Stimulated activated naive CD8-positive, alpha-beta T cell treated with anti-CD3 and anti-CD28 coated beads, Interleukin-15, Interleukin-2, amounts not matched to agents 100 ng/mL and 50 ng/mL, for 24 hours (primary cell): ENCODE data around the gene BTBD10.
A peak's percentile ranks its signal among the peaks of the same experiment; 100 is the strongest.

Experiments
- H3K27ac Mint-ChIP-seq: one replicate; pipeline ENCODE4 v1.8.0; 2021; ENCODE audit warnings: mild to moderate bottlenecking, mixed read lengths
- H3K27me3 Mint-ChIP-seq: one replicate; pipeline ENCODE4 v1.8.0; 2021; ENCODE audit warnings: mixed read lengths
- H3K36me3 Mint-ChIP-seq: one replicate; pipeline ENCODE4 v1.8.0; 2021; ENCODE audit warnings: low read depth, mixed read lengths
- H3K4me1 Mint-ChIP-seq: one replicate; pipeline ENCODE4 v1.8.0; 2021; ENCODE audit warnings: low read depth, mixed read lengths
- H3K4me3 Mint-ChIP-seq: one replicate; pipeline ENCODE4 v1.8.0; 2021; ENCODE audit warnings: mild to moderate bottlenecking, mixed read lengths
- H3K9me3 Mint-ChIP-seq: one replicate; pipeline ENCODE4 v1.8.0; 2021; ENCODE audit warnings: mixed read lengths

Gene BTBD10

DNA sequence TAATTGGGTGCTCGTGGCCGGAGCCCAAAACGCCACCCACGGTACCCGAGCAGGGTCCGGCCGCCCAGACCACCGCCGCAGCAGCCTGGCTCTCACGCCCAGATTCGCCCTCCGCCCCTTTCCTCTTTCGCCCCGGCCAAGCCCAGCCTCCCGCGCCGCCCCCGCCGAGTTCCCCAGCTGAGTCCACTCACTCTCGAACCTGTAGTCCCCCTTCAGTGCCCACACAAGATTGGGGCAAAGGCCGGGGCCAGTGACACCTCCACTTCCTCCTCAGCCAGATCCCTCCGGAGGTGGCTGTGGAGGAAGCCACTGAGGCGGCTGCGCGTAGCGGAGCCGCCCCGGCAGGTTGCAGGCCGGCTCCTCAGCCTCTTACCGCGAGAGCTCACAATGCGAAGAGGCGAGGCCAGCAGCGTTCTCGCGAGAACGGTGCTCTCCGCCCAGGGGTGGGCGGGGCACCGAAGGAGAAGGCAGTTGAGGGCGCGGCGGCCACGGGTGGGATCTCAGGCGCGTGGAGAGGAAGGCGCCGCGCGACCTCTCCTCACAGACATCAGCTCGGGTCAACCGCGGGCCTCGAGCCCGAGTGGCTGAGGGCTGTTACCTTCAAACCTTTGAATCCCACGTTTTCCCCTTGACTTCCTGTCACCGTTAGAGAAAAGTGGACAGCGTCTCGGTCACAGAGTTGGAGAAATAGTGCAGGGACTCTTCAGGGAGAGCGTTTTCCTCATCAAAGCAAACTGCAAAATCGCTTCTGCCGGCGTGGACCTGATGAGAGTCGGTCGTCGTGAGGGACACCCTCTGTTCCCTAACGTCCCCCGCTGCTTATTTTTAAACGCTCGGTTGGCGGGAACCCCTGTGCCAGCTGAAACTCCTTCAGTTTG is at the start of gene BTBD10:
TSS of gene BTBD10 (minus strand) at position 322 of the 878 bp plus-strand sequence. CDS start 18,098 bp downstream, outside the sequence.
- Mint-ChIP-seq H3K36me3 (peaks cover 8% of the 10 kb centered on the region), H3K4me3 (peak within 1 kb of the TSS; percentile 99), H3K27me3 (no peaks in the 10 kb centered on the region), H3K4me1 (peaks cover 43% of the 10 kb centered on the region), H3K9me3 (no peaks in the 10 kb centered on the region), H3K27ac (peak within 1 kb of the TSS; percentile 99)

DNA sequence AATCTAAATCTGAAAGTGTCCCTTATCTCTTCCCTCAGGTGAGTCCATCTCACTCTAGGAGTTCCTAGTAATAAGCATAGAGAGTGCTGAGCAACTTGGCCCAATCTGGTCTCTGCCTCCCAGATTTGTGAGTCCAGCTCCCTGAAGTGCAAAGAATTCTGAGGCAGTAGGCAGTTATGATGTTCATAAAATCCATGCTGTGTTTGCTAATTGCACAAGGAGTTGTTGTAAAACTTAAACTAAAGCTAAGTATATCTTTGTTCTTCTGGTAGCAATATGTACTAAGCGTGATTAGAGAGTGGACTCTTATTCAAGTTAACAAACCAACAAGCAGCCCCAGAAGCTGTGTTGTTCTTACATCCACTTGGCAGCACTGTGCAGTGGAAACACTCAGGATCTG is 40.4 kb upstream of the BTBD10 start:
- H3K9me3 Mint-ChIP-seq, result no peaks in the 10 kb centered on the region
- no peaks in the 10 kb centered on the region for H3K4me1 Mint-ChIP-seq
- H3K27ac Mint-ChIP-seq, result no peak overlapping the region
- H3K27me3 Mint-ChIP-seq, result peaks cover 23% of the 10 kb centered on the region
- H3K4me3 Mint-ChIP-seq, result no peak overlapping the region
- no peaks in the 10 kb centered on the region for H3K36me3 Mint-ChIP-seq

DNA sequence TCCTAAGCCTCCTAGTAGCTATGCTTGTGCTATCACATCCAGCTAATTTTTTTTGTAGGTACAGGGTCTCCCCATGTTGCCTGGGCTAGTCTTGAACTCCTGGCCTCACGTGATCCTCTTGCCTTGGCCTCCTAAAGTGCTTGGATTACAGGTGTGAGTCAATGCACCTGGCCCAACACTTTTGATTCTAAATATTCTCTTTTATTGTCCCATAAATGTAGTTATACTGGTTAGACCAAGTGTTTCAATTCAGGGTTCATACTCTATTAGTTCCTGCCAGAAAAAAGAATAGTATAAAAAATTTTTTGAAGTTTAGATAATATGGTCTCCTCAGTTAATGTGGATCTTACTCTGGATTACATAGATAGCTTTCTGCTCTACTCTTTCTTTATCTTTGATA is 39.5 kb upstream of the BTBD10 start:
- Mint-ChIP-seq H3K27ac (no peak overlapping the region), H3K27me3 (peaks cover 27% of the 10 kb centered on the region), H3K4me3 (no peak overlapping the region), H3K9me3 (no peaks in the 10 kb centered on the region), H3K36me3 (no peaks in the 10 kb centered on the region), H3K4me1 (no peaks in the 10 kb centered on the region)

DNA sequence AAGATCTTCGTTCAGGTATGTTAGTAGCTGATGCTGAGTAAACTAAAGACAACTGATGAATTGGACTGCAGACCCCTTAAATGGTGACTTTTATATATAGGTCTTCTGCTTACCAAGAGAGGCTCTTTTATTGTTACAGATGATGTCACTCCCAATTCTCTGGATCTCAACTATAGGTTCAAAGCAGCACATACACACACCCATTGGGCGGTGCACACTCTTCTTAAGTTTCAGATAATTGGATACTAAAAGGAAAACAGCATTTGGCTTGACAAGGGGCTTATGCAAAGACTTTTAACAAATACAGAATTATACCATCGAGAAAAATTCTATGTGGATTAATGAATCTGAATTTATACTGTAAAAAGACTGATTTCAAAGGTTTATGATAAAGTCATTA is 32.9 kb upstream of the BTBD10 start, which contains the start of gene PTH:
TSS of gene PTH (minus strand) at position 69 of the 400 bp plus-strand sequence. CDS start 3,142 bp downstream, outside the sequence.
- no peaks in the 10 kb centered on the region for H3K9me3 Mint-ChIP-seq
- H3K4me1 Mint-ChIP-seq, result no peaks in the 10 kb centered on the region
- no peaks in the 10 kb centered on the region for H3K36me3 Mint-ChIP-seq
- no peak within 1 kb of the TSS for H3K27ac Mint-ChIP-seq
- no peak within 1 kb of the TSS for H3K4me3 Mint-ChIP-seq
- peaks cover 32% of the 10 kb centered on the region for H3K27me3 Mint-ChIP-seq

DNA sequence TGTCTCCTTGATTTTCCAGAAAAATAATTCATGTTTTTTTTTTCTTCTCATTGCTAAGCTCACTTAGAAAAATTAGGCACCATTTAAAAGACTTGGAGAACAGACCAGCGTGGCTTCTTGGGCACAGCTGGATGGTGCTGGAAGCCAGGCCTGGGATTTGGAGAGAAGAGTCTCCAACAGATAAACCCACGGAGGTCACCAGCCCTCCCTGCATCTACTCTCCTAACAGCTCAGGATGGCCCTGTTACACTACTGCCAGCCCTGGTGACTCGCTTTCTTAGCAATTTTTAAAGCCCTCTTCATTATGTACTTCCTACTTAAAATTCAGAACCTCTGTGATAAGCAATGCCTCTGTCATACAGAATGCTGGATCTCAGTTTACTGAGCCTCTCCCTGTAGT is 31.0 kb upstream of the BTBD10 start:
- Mint-ChIP-seq H3K4me1 (no peaks in the 10 kb centered on the region), H3K27me3 (peaks cover 27% of the 10 kb centered on the region), H3K27ac (no peak overlapping the region), H3K4me3 (no peak overlapping the region), H3K36me3 (no peaks in the 10 kb centered on the region), H3K9me3 (no peaks in the 10 kb centered on the region)

DNA sequence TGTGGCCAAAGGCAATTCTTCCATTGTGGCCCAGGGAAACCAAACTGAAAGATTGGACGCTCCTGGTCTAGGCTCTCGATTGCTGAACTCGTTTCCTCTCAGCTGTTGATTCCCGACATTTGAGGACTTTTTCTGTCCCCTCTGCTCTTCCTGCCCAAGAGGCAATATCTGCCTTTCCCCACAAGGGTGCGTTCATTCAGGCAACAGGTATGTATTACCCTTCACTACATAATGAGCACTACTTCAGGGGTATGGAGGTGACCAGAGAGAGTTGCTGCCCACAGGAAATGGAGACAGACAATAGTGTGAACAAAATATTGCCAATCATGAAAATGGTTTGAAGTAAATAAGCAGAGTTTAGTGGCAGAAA is 24.6 kb upstream of the BTBD10 start:
- Mint-ChIP-seq H3K4me1 (peaks cover 5% of the 10 kb centered on the region), H3K27me3 (peaks cover 3% of the 10 kb centered on the region), H3K36me3 (no peaks in the 10 kb centered on the region), H3K27ac (no peak overlapping the region), H3K9me3 (no peaks in the 10 kb centered on the region), H3K4me3 (peak overlapping the region; percentile 40)

DNA sequence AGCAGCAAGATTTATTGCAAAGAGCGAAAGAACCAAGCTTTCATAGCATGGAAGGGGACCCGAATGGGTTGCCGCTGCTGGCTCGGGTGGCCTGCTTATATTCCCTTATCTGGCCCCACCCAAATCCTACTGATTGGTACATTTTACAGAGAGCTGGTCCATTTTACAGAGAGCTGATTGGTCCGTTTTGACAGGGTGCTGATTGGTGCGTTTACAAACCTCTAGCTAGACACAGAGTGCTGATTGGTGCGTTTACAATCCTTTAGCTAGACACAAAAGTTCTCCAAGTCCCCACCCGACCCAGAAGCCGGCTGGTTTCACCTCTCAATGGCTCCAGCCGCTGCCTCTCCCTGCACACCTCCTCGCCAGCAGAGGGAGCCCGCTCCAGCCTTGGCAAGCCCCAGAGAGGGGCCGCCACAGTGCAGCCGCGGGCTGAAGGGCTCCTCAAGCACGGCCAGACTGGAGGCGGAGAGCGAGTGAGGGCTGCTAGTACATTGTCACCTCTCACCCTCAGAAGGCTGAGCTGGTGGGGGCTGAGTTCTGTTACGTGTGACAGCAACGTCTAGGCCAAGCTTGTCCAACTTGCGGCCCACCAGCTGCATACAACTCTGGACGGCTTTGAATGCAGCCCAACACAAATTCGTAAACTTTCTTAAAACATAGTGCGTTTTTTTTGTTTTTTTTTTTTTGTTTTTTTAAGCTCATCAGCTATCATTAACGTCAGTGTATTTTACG is 24.1 kb upstream of the BTBD10 start:
- Mint-ChIP-seq H3K9me3 (no peaks in the 10 kb centered on the region), H3K4me1 (peaks cover 5% of the 10 kb centered on the region), H3K4me3 (peak overlapping the region; percentile 40), H3K27ac (no peak overlapping the region), H3K27me3 (peaks cover 3% of the 10 kb centered on the region), H3K36me3 (no peaks in the 10 kb centered on the region)

DNA sequence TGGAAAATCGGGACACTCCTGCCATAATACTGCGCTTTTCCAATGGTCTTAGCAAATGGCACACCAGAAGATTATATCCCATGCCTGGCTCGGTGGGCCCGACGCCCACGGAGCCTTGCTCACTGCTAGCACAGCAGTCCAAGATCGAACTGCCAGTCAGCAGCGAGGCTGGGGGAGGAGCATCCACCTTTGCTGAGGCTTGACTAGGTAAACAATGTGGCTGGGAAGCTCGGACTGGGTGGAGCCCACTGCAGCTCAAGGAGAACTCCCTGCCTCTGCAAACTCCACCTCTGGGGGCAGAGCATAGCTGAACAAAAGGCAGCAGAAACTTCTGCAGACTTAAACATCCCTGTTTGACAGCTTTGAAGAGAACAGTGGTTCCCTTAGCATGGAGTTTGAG is 17.2 kb upstream of the BTBD10 start:
- H3K9me3 Mint-ChIP-seq, result no peaks in the 10 kb centered on the region
- no peak overlapping the region for H3K4me3 Mint-ChIP-seq
- no peaks in the 10 kb centered on the region for H3K36me3 Mint-ChIP-seq
- no peaks in the 10 kb centered on the region for H3K4me1 Mint-ChIP-seq
- H3K27ac Mint-ChIP-seq, result no peak overlapping the region
- peaks cover 31% of the 10 kb centered on the region for H3K27me3 Mint-ChIP-seq

DNA sequence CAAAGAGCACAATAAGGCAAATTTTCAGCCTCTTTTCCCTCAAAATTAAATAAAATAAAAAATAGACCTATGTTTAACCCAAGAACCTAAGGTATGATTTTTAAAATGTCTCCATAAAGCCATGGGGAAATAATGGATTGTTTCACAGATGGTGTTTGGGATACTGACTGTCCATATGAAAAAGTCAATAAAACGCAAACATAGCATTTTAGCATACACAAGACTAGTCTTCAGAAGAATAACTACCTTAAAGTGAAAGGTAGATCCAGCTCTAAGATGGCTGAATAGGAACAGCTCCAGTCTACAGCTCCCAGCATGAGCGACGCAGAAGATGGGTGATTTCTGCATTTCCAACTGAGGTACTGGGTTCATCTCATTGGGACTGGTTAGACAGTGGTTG is 16.7 kb upstream of the BTBD10 start:
- Mint-ChIP-seq H3K36me3 (no peaks in the 10 kb centered on the region), H3K4me1 (no peaks in the 10 kb centered on the region), H3K4me3 (no peak overlapping the region), H3K27me3 (peaks cover 34% of the 10 kb centered on the region), H3K27ac (no peak overlapping the region), H3K9me3 (no peaks in the 10 kb centered on the region)

DNA sequence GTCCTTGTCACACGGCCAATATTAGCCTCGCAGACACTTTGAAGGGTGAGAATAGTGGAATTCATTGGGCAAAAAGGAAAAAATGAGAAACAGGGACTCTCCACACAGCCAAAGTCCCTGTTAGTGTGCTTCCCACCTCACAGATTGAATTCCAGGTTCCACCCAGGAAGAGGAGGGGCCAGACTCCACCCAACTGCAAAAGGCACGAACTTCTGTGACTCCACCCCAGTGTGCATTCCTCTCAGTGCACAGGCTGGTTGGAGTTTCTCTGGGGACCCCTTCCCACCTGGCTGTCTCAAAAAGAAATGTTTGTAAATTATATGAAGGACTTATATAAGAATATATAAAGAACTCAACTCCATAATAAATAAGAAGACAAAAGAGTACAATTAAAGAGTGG is 12.1 kb upstream of the BTBD10 start:
- H3K27me3 Mint-ChIP-seq, result peaks cover 31% of the 10 kb centered on the region

DNA sequence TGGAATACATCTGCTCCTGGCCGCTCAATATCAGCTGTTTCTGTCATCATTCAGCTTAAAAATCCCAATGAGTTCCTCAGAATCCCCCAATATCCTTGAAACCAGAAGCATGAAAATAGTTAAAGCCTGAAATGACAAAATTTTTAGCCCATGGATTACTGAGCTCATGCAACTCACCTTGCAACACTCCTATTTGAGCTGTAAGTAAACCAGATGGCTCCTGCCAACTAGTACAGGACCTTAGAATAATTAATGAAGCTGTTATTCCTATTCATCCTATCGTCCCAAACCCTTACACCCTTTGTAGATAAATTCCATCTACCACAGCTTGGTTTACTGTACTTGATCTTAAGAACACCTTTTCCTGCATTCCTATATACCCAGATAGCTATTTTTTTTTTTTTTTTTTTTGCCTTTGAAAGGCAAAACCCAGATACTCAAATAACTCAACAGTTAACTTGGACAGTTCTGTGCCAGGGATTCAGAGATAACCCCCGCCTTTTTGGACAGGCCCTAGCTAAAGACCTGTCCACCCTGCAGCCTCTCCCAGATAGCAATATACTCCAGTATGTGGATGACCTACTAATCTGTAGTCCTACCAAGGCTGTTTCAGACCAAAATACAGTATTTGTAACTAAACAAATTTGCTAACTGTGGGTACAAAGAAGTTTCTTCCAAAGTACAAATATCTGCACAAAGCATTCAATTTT is 10.1 kb upstream of the BTBD10 start:
- H3K4me3 Mint-ChIP-seq, result no peak overlapping the region
- no peaks in the 10 kb centered on the region for H3K4me1 Mint-ChIP-seq
- no peaks in the 10 kb centered on the region for H3K9me3 Mint-ChIP-seq
- H3K27ac Mint-ChIP-seq, result no peak overlapping the region
- H3K36me3 Mint-ChIP-seq, result no peaks in the 10 kb centered on the region
- peaks cover 28% of the 10 kb centered on the region for H3K27me3 Mint-ChIP-seq

More for the DNA sequence above, 12.1 kb upstream of the BTBD10 start:
- Mint-ChIP-seq H3K4me1 (no peaks in the 10 kb centered on the region), H3K36me3 (no peaks in the 10 kb centered on the region), H3K9me3 (no peaks in the 10 kb centered on the region), H3K4me3 (no peak overlapping the region), H3K27ac (no peak overlapping the region)

DNA sequence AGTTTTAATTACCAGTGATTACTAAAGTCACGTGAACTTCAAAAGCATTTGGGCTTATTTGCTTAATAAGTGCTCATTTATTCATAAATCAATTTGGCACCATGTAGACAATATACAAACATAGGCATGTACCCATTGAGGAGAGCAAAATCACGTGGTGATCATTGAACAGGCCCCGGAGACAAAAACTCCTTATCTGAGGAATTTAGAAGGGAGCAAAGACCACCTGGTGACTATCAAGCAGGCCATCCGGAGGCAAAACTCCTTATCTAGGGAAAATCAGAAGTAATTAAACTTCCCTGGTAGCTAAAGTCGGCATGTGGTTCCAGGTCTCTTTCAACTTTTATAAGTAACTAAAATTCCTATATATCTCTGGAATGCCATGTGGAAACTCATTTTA is 5.7 kb upstream of the BTBD10 start:
- H3K4me3 Mint-ChIP-seq, result no peak overlapping the region
- peaks cover 6% of the 10 kb centered on the region for H3K4me1 Mint-ChIP-seq
- H3K36me3 Mint-ChIP-seq, result no peaks in the 10 kb centered on the region
- peaks cover 12% of the 10 kb centered on the region for H3K27me3 Mint-ChIP-seq
- no peak overlapping the region for H3K27ac Mint-ChIP-seq
- no peaks in the 10 kb centered on the region for H3K9me3 Mint-ChIP-seq

DNA sequence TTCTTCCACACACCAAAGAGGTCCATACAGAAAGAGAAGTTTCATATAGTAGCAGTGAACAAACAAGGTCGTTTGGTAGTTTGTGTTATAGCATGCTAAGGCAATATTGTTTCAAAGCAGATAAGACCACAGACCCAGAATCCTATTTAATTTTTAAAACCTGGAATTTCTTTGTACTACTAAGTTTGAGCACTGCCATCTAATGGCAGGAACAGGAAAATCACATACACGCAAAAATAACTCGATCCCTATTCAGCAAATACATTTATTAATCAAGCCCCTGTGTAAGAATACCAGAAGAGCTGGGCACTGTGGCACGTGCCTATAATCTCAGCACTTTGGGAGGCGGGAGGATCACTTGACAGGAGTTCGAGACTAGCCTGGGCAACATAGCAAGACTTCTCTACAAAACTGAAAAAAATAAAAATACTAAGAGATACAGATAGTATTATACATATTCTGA is 2.9 kb upstream of the BTBD10 start:
- peaks cover 12% of the 10 kb centered on the region for H3K27me3 Mint-ChIP-seq
- H3K27ac Mint-ChIP-seq, result no peak overlapping the region
- no peaks in the 10 kb centered on the region for H3K9me3 Mint-ChIP-seq
- H3K4me1 Mint-ChIP-seq, result peaks cover 25% of the 10 kb centered on the region
- H3K4me3 Mint-ChIP-seq, result peak overlapping the region; percentile 0
- no peaks in the 10 kb centered on the region for H3K36me3 Mint-ChIP-seq

DNA sequence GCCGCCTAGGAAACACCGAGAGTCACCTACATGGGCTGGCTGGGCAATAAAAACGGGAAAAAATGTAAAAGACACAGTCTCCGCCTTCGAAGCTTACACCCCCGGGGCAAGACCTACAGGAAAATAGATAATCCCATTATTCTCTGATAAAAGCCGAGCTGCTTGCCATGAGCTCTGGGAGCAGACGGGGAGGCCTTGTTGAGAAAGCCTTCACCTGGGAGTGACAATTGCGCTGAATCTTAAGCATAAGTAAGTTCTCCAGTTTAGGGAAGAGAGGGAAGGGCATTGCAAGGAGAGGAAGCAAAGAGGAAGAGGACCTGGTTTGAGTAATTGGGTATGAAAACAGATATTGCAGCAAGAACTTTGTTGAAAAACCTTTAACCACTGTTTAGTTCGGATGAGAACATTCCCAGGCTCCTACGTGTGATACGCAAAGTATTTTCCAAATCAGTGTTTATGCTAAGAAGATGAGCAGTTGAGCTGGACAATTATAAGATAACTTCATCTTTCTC is 813 bp upstream of the BTBD10 start:
- H3K36me3 Mint-ChIP-seq, result peaks cover 8% of the 10 kb centered on the region
- H3K27me3 Mint-ChIP-seq, result no peaks in the 10 kb centered on the region
- H3K9me3 Mint-ChIP-seq, result no peaks in the 10 kb centered on the region
- H3K27ac Mint-ChIP-seq, result peak overlapping the region; percentile 99
- peaks cover 38% of the 10 kb centered on the region for H3K4me1 Mint-ChIP-seq
- H3K4me3 Mint-ChIP-seq, result peak overlapping the region; percentile 99
